ENCODE measurements around the gene PLPP1.

The PLPP1 gene

DNA sequence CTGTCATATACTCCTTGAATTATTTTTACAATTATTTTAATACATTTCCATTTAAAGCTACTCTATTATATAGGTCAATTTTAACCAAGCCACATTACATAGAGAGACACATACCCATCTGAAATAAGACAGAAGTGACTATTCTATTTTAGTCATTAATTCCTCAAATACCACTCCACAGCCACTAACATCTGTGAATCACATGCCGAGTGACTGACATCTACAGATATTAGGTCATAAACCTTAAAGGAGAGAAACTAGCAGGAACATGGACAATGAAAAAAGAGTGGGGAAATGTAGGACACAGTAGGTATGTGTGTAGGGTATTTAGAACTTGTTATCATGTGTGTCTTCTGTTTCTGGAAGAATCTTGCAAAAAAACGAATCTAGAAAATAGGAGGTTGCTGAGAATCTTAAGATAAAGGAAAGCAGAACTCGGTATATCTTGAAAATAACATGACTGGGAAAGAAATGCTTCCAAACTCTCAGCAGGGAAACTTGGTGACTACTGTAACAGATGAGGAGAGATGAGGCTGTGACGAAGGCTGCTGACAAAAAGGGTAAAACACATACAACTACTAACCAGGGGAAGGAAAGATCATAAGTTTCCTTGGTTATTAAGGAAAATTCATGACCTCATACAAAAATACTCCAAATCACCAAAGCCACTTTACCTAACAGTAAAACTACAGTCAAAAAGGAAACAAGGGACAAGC, 84.6 kb downstream of the PLPP1 start:
- DNase-seq (ENCODE audit: low read depth, low spot score): no peak

DNA sequence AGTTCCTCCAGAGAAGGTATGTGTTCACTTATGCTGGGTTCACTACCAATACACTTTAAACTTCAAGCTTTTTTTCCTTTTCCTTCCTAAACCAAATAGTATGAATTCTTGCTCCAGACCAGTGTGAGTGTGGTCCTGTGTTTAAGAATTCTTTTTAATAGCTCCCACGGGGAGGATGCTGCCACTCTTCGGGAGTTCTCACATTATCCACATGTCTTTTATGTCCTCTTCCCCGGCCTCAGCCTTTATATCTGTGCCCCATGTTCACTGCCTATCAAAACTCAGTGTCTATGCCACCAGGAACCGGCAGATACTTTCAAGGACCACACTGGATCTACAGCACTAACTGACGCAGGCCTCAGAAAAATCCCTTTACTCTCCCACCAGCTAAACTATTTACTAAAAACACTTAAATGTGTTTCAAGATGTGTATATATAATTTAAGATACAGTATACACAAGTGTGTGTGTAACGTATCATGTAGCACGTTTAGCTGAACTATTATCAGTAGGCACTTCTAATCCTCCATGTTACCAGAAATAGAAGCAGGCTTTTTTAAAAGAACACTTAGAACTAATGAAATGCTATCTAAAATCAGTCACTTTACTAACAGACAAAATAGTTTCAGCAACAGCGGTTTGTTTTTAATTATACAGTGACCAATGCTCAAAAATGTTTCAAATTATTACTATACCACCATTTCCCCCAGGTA, 88.0 kb downstream of the PLPP1 start:
- no peak for DNase-seq (ENCODE audit: low read depth, low spot score)

DNA sequence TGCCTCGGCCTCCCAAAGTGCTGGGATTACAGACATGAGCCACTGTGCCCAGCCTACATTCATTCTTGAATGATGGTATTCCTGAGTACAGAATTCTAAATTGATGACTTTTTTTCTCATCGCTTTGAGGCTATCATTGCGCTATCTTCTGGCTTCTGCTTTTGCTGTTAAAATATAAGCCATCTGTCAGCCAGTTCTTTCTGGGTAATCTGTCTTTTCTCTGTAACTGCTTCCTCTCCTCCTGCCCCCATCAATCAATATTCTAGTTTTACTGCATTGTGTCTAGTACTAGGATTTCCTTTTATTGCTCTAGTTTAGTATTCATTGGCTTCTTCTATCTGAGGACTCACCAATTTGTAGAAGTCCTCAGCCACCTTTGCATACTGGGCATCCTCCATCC, 89.0 kb downstream of the PLPP1 start:
- no peak for DNase-seq (ENCODE audit: low read depth, low spot score)

DNA sequence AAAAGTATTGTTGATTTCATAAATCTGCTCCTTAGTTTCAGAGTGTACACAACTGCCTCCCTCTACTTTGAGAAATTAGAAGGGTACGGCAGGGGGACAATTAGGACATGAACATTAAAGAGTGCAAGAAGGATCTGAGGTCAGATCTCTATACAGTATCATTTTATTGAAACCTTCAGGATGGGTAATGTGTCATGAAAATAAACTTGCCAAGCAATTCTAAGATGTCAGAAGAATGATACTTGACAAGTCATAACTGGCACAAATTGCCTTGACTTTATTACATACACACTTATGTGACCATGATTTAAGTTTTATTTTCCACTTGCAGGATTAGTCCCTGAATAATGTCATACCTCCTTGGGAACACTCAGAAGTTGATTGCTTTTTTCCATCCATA, 92.8 kb downstream of the PLPP1 start:
- DNase-seq (ENCODE audit: low read depth, low spot score): no peak

DNA sequence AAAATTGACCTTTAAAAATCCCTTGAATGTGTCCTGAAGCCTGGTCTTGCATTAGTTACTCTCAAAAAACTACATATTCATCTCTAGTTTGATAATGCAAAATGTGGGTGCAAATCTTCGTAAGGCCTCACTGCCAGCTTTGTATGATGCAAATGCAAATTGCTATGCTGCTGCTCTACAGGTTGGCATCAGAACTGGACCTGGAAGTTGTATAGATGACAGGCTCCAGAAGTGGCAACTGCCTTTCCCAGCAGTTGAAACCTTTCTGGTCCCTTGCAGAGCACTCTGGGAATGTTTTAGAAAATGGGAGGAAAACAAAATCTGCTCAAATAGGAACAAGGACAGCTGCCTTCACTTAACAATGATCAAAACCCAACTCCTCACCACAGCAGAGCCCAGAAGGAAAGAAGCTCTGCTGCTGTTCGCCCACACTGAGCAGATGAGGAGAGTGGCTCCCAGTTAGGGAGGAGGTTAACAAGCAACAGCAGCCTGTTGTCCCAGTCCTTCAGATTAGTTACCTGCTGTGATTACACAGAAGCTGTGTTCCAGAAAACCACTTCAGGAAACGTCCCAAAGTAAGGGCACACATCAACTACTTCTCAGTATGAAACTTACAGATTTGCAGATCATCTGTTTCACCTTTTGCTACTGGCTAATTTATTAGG, 93.5 kb downstream of the PLPP1 start:
- no peak for DNase-seq (ENCODE audit: low read depth, low spot score)

DNA sequence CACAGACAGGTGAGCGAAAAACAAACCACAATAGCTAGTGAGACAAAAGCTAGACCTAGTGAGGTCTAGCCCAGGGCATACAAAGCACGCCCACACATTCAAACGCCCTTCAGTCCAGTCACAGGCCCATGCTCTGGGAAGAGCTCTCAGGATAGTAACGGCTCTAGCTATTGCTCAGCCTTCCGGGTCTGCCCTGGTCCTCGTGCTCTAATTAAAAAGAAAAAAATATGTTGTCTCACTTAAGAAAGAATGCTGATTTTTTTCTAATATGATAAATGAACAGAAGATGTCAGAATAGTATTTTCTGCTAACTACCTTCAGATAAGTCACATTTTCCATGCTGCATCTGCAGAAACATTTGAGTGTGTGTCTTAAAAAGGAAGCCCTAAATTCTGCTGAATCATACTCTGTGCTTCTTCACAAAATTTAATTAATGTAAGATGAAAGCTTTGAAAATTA, 94.5 kb downstream of the PLPP1 start:
- DNase-seq (ENCODE audit: low read depth, low spot score): no peak

DNA sequence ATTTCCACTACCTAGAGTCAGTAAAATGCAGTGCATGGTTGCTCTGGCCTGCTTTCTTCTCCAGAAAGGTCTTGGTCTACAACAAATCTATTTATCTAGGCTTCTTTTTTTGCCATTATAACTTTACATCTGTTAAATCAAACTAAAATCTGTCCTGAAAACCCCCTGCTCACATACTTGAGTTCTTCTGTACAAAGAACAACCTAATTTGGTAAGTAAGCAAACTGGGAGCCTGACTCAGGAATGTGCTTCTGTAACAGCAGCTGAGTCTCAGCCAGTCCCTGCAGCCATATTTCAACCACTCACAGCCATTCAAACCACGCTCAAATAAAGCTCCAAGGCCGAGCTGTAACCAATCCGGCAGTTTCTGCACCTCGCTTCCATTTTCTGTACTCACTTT, 95.8 kb downstream of the PLPP1 start:
- DNase-seq (ENCODE audit: low read depth, low spot score): no peak

DNA sequence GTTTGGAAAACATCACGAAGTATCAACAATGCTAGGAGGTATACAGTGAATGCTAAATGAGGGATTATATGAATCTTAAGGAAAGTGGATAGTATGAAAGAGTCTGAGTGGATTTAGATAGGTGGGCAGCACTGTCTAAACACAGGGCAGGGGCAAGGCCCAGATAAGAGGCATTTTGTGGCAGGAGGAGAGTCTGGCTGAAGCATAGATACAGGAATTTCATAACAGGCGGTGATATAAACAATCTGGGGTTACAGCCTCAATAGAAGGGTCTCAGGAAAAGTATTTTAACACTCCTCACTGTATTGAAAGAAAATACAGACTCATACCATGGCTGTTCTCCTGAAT, 96.9 kb downstream of the PLPP1 start:
- no peak for DNase-seq (ENCODE audit: low read depth, low spot score)

DNA sequence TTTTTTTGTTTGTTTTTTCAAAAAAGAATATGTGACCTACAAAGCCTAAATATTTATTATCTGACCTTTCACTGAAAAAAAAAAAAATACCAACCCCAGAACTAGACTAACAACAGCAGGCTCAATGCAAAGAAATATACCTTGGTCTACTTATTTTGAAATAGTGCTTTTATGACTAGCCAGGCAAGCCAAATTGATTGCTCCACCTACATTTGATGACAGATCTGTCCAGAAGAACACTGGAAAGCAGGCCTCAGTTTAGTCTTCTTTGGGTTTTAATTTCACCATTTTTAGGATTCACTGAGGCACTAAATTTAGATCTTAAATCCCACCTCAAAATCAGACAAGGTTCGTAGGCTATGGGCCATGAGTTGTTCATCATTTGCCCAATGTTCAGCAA, 97.3 kb downstream of the PLPP1 start:
- DNase-seq (ENCODE audit: low read depth, low spot score): no peak

DNA sequence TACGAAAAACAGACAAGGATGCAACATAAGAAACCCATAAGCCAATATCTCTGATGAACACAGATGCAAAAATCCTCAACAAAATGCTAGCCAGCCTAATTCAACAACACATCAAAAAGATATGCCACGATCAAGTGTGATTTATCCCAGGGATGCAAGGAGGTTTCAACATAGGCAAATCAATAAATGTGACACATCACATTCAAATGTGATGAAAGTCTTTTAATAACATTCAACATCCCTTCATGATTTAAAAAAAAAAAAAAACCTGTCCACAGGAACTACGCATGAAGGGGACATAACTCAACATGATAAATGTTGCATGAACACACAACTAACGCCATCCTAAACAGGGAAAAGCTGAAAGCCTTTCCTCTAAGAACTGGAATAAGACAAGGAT, 102.2 kb downstream of the PLPP1 start:
- DNase-seq (ENCODE audit: low read depth, low spot score): no peak

DNA sequence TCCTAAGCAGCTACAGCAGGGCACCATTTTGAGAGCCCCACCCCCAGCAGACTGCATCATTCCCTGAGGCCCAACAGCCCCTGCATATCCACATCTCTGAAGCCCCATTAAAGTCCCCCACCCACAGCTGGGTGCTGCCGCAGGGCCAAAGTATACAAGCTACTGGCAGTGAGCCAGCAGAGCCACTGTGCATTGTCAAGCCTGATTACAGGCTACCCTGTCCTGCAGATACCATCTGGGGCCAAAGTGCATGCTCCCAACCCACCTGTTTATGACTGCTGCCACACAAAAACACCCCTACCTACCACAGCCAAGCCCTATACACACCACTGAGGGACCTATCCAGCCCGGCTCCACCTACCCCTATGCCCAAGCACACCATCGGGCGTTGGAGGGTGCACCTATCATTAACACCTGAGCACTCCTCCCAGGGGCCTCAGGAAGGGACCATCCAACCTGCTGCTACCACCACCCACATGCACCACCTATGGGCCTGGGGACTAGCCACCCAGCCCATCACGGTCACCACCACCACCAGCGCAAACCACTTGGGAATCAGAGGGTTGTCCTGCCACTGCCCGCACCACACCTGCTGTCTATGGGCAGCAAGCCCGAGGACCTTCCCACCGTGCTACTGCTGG, 105.0 kb downstream of the PLPP1 start:
- no peak for DNase-seq (ENCODE audit: low read depth, low spot score)

DNA sequence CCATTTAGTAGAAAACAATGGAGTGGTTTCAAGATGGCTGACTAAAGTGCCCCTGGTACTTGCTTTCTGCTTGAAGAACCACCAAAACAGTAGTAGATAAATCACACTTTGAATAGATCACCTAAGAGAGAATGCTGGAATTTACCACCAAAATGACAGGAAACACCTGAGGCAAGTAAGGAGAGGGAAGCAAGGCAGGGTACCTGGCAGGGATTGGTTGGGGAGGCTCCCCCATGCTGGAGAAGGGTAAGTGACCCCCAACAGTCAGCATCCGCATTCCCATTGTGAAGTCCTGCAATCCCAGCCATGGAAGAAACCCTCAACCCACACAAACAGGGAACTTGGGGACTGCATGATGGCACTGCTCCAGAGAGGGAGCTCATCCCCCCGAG, 105.5 kb downstream of the PLPP1 start:
- no peak for DNase-seq (ENCODE audit: low read depth, low spot score)

DNA sequence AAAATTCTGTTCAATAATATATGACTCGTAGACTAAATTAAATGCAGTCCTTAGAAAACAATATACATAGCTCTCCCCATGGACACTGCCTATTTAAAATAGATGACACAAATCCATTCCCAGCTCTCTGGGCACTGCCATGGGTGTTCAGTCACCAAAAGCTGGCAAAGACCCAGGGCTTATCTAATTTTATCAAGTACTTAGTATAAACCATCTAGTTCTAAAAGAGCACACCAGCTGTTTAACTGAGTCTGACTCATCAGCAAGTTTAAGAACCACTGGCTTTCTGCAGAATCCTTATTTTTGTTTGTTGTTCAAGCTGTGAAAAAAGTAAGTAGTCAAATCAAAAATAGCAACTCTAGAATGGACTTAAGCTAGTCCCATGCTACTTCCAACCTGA, 107.6 kb downstream of the PLPP1 start:
- no peak for DNase-seq (ENCODE audit: low read depth, low spot score)

DNA sequence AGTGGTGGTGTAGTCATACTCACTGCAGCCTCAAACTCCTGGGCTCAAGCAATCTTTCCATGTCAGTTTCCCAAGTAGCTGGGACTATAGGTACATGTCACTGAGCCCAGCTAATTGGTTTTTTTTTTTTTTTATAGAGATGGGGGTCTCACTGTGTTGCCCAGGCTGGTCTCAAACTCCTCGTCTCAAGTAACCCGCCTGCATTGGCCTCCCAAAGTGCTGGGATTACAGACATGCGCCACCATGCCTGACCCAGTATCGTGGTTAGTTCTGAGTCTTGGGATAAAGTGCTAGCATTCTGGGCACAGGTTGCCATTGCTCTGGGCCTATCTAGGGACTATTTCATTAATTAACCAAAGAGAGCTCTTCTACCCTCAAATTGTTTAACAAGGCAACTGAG, 108.3 kb downstream of the PLPP1 start:
- no peak for DNase-seq (ENCODE audit: low read depth, low spot score)

DNA sequence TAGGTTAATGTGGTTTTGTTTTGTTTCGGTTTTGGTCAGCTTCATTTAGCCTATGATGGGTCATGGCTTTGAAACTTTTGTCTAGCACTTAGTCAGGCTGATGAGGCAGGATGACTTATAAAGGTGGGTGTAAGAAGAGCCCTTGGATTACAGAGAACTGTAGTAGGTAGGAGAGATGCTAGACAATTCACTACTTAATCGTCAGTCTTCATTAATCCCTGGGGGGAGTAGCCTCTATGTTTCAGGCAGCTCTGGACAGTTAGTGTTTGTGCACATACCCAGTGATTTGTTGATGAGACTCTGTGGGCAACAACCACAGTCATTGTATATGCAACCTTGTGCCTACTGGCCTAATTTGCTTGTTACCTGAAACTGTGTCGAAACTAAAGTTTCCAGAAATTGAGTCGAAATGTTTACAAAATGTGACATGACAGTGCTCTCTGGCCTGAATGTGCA, 113.7 kb downstream of the PLPP1 start:
- DNase-seq (ENCODE audit: low read depth, low spot score): no peak

DNA sequence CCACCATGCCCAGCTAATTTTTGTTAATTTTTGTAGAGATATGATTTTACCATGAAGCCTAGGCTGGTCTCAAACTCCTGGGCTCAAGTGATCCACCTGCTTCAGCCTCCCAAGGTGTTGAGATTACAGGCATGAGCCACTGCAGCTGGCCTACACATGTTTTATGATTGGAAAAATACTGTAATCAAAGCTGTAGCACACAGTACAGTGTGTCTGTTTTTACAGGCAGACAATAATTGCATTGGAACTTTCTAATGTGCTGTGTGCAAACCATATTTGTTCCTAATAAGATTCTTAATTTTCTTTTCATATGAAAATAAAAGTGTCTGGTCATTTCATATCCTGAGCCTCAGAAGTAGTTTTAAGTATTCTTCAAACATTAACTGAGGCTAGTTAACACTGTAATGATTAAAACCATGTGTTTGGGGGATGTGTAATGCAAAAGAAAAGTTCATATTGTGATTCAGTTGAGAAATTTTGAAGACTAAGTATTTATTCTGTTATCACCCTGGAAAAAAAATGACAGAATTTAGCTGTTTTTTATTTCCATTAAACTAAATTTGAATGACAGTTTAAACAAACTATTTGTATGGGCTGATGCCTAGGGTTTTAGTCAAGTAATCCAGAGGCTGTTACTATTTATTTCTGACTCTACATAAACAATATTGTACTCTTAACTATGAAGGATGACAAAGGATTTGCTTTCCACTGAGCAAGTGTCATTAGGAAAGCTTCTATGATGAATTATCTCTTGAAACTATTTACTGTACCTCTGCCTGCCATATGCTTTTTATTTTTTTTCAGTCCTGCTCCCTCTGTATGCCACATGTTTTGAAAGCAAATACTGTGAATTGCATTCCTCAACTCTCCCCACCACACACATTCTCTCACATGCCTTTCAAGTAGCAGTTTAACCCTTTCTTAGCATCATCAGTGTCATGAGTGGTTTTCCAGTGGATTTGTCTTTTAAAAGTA, 115.5 kb downstream of the PLPP1 start:
- no peak for DNase-seq (ENCODE audit: low read depth, low spot score)

DNA sequence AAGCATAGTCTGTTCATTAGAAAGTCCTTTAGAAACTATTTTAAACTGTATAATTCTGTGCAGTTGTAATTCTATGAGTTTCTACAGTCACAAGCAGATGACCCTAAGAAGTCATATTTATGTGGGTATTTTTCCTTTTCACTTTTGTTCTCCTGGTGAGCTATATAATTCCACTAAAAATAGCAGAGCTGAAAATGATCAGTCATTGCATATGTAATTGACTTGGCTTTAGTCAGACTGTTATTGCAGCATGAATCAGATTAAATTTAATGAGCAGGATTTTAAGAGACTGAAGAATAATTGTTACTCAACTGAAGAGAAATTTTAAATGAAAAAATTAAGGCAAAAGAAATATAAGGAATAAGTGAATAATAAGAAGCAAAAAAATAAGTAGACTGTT, 118.5 kb downstream of the PLPP1 start:
- DNase-seq (ENCODE audit: low read depth, low spot score): no peak

DNA sequence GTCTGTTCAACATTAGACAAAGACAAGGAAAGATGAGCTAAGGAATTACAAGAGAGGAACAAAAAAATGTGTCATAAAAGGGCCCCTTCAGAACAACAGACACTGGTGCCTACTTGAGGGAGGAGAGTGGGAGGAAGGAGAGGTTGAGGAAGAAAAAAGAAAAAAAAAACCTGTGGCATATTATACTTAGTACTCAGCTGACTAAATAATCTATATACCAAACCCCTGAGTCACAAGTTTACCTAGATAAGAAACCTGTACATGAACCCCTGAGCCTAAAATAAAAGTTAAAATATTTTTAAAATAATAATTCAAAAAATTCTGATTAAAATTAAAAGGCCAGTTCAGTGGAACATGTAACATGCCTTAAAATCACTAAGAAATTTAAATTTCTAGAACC, 119.7 kb downstream of the PLPP1 start:
- DNase-seq (ENCODE audit: low read depth, low spot score): no peak

DNA sequence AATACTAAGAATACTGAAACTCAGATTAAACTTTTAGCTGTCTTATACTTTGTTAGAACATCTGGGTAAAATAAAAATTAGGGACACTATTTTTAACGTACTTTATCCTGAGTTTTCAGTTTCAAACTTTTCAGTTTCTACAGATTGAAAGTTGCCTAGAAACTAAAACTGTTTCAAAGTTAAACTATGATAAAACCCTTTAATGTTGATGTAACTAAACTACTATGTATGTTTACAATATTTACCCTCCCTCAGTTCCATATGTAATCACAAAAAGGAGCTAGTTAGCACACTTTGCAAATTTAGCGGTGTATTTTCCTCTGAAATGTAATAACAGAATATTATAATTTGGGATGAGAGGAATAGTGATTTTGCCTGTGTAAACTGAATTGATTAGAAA, 121.1 kb downstream of the PLPP1 start:
- DNase-seq (ENCODE audit: low read depth, low spot score): no peak

DNA sequence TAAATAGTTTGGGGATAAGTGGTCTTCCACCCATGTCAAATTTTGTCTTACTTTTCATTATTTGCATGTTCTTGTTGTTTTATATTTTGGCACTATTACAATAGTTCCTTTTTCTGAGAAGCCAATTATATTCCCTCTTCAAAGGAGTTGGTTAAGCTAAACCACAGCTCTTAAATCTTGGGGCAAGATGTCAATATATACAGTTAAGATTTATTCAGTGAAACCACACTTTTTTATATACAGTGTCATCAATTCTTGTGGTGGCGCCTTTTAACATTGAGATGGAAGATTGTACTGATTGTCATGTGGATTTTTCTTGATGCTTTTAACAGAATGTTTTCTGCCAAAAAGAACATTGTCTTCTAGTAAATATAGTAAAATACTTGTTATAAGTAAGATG, 122.9 kb downstream of the PLPP1 start:
- no peak for DNase-seq (ENCODE audit: low read depth, low spot score)

DNA sequence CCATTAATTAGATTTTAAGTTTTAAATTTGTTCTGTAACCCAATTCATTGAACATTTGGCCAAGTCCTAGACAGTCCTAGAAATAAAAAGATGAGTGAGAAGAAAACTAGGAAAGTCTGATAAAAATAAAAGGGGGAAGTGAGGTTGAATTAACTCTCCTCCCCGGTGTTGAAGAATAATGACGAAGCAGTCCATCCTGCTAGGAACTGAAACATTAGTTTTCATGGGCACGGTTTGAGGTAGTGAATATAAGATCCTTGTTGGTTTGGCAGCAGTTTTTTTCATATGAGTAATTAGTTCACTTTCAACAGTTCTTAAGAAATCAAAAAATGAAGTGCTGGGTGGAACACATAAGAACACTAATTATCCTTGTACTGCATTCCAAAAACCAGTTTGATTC, 123.9 kb downstream of the PLPP1 start:
- DNase-seq (ENCODE audit: low read depth, low spot score): no peak

All from activated CD4-positive, CD25-positive, alpha-beta regulatory T cell treated with anti-CD3 and anti-CD28 coated beads, Interleukin-2, amount 50 U/mL, for 16 hours (primary cell).